Liver (tissue), 3 donors: ENCODE results near the gene EPX.

Source experiments
- EGR1 ChIP-seq, 2 donors: IDR thresholded peaks; 2 replicates each; pipeline ENCODE4 v1.6.1; 2016 to 2018; ENCODE audit warnings: antibody characterized with exemption in 2 of 2, low read depth in 2 of 2
- GABPA ChIP-seq, 2 donors: IDR thresholded peaks in 1 of 2; conservative IDR thresholded peaks in 1 of 2; 2 replicates each; pipeline ENCODE4 v1.6.1; 2016; ENCODE audit warnings: antibody characterized with exemption in 2 of 2, mild to moderate bottlenecking in 1 of 2, moderate library complexity in 1 of 2
- HNF4A ChIP-seq, 2 donors: conservative IDR thresholded peaks; 2 replicates each; pipeline ENCODE4 v1.6.1; 2016; ENCODE audit warnings: antibody characterized with exemption in 2 of 2, mild to moderate bottlenecking in 2 of 2
- RXRA ChIP-seq, 2 donors: IDR thresholded peaks; 2 replicates each; pipeline ENCODE4 v1.6.1; 2017 to 2018; ENCODE audit warnings: antibody characterized with exemption in 2 of 2, mild to moderate bottlenecking in 1 of 2
- SP1 ChIP-seq: IDR thresholded peaks from 2 replicates; pipeline ENCODE4 v1.6.1; 2018; ENCODE audit warnings: antibody characterized with exemption, mild to moderate bottlenecking
- TF ChIP-seq, protein P1 (sequence below): fragments of 150-350 bp; IDR thresholded peaks from 2 replicates; pipeline ENCODE4 v1.5.1; 2017; ENCODE audit warnings: improper control_type of control experiment, low read depth, low read length; ENCODE audit not compliant: missing input control
- TF ChIP-seq, protein P2 (sequence below): IDR thresholded peaks from 2 replicates; pipeline ENCODE4 v1.6.1; 2016; ENCODE audit warnings: antibody characterized with exemption
- donor health status: healthy.
- donor health status: healthy.

DNA sequence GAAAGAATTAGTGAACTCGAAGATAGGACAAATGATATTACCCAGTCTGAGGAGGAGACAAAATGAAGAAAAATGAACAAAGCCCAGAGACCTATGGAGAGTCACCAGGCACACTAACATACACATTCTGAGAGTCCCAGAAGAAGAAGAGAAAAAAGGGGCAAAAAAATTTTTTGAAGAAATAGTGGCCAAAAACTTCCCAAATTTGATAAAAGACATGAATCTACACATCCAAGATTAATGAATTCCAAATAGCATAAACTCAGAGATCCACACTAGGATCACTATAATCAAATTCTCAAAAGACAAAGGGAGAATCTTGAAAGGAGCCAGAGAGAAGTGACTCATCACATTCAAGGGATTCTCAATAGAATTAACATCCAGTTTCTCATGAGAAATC is 47.7 kb upstream of the EPX start:
- TF ChIP-seq, protein P1, sequence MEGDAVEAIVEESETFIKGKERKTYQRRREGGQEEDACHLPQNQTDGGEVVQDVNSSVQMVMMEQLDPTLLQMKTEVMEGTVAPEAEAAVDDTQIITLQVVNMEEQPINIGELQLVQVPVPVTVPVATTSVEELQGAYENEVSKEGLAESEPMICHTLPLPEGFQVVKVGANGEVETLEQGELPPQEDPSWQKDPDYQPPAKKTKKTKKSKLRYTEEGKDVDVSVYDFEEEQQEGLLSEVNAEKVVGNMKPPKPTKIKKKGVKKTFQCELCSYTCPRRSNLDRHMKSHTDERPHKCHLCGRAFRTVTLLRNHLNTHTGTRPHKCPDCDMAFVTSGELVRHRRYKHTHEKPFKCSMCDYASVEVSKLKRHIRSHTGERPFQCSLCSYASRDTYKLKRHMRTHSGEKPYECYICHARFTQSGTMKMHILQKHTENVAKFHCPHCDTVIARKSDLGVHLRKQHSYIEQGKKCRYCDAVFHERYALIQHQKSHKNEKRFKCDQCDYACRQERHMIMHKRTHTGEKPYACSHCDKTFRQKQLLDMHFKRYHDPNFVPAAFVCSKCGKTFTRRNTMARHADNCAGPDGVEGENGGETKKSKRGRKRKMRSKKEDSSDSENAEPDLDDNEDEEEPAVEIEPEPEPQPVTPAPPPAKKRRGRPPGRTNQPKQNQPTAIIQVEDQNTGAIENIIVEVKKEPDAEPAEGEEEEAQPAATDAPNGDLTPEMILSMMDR, result no peak
- TF ChIP-seq RXRA (IDR thresholded peaks at IDR 0.05), result no peak
- no peak for TF ChIP-seq GABPA (IDR thresholded peaks at IDR 0.05 in 1 of 2, conservative IDR thresholded peaks at IDR 0.05 in 1 of 2)
- no peak for TF ChIP-seq HNF4A (conservative IDR thresholded peaks at IDR 0.05)
- TF ChIP-seq EGR1 (IDR thresholded peaks at IDR 0.05; ENCODE audit: low read depth in 2 of 2), result no peak
- TF ChIP-seq SP1, result no peak
- TF ChIP-seq, protein P2, sequence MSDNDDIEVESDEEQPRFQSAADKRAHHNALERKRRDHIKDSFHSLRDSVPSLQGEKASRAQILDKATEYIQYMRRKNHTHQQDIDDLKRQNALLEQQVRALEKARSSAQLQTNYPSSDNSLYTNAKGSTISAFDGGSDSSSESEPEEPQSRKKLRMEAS, result no peak
